Astrocyte (in vitro differentiated cells and primary cell): ENCODE data around the gene MYH10.

ENCODE experiments used
- CTCF ChIP-seq: IDR thresholded peaks from 2 replicates; pipeline ENCODE4 v1.5.1; 2011; ENCODE audit warnings: low read depth, mild to moderate bottlenecking, inconsistent platforms, low read length, moderate library complexity; ENCODE audit not compliant: insufficient read depth
- EZH2 ChIP-seq: IDR thresholded peaks from 2 replicates; pipeline ENCODE4 v1.6.1; 2012; ENCODE audit warnings: mild to moderate bottlenecking, low read length, inconsistent platforms; ENCODE audit not compliant: insufficient read depth

GRCh38 chr17:8455665-8456209 is 174.8 kb downstream of the MYH10 start:
- TF ChIP-seq CTCF (no peak), EZH2 (no peak)
